Measurements from ENCODE around the gene ANKS1B.
"Not testable (repeated sequence)": the region's sequence is repeated elsewhere in the genome, so short reads cannot be mapped to it uniquely, and the experiment has no call there.

The ANKS1B gene

GRCh38 chr12:99004799-99005466 is 979.8 kb downstream of the ANKS1B start:
- no peak for DNase-seq (ENCODE audit: low read depth)

GRCh38 chr12:99002731-99003130 is 982.0 kb downstream of the ANKS1B start:
- DNase-seq (ENCODE audit: low read depth): no peak

- DNase-seq (ENCODE audit: low read depth): no peak
Measured at GRCh38 chr12:99002156-99002555, 982.6 kb downstream of the ANKS1B start.

- no peak for DNase-seq (ENCODE audit: low read depth)
Measured at GRCh38 chr12:98999559-98999958, 985.2 kb downstream of the ANKS1B start.

- peak; percentile 20 for DNase-seq (ENCODE audit: low read depth)
Measured at GRCh38 chr12:98998697-98999299, 985.9 kb downstream of the ANKS1B start.

- DNase-seq (ENCODE audit: low read depth): no peak
Measured at GRCh38 chr12:98997899-98998298, 986.8 kb downstream of the ANKS1B start.

- no peak for DNase-seq (ENCODE audit: low read depth)
Measured at GRCh38 chr12:98990648-98991047, 994.1 kb downstream of the ANKS1B start.

- no peak for DNase-seq (ENCODE audit: low read depth)
Measured at GRCh38 chr12:98985156-98985555, 999.6 kb downstream of the ANKS1B start.

GRCh38 chr12:98983647-98984046 is 1001.1 kb downstream of the ANKS1B start:
- no peak for DNase-seq (ENCODE audit: low read depth)

GRCh38 chr12:98980508-98980907 is 1004.2 kb downstream of the ANKS1B start:
- DNase-seq (ENCODE audit: low read depth): no peak

GRCh38 chr12:98977186-98977585 is 1007.5 kb downstream of the ANKS1B start:
- DNase-seq (ENCODE audit: low read depth): no peak

- DNase-seq (ENCODE audit: low read depth): no peak
Measured at GRCh38 chr12:98974767-98975381, 1009.9 kb downstream of the ANKS1B start.

GRCh38 chr12:98973395-98973794 is 1011.3 kb downstream of the ANKS1B start:
- DNase-seq (ENCODE audit: low read depth): peak; percentile 28

- no peak for DNase-seq (ENCODE audit: low read depth)
Measured at GRCh38 chr12:98970950-98971349, 1013.8 kb downstream of the ANKS1B start.

- DNase-seq (ENCODE audit: low read depth): no peak
Measured at GRCh38 chr12:98970210-98970609, 1014.5 kb downstream of the ANKS1B start.

GRCh38 chr12:98968896-98969295 is 1015.8 kb downstream of the ANKS1B start:
- DNase-seq (ENCODE audit: low read depth): no peak

GRCh38 chr12:98957135-98957534 is 1027.6 kb downstream of the ANKS1B start:
- not testable (repeated sequence) for DNase-seq (ENCODE audit: low read depth)

GRCh38 chr12:98955284-98955683 is 1029.5 kb downstream of the ANKS1B start:
- DNase-seq (ENCODE audit: low read depth): no peak

- DNase-seq (ENCODE audit: low read depth): no peak
Measured at GRCh38 chr12:98954506-98954905, 1030.2 kb downstream of the ANKS1B start.

GRCh38 chr12:98951406-98951805 is 1033.3 kb downstream of the ANKS1B start:
- no peak for DNase-seq (ENCODE audit: low read depth)

GRCh38 chr12:98948343-98948949 is 1036.3 kb downstream of the ANKS1B start:
- no peak for DNase-seq (ENCODE audit: low read depth)

GRCh38 chr12:98945864-98946263 is 1038.9 kb downstream of the ANKS1B start:
- DNase-seq (ENCODE audit: low read depth): no peak

GRCh38 chr12:98939926-98940325 is 1044.8 kb downstream of the ANKS1B start:
- DNase-seq (ENCODE audit: low read depth): no peak
